ENCODE data around the gene POGLUT3.

- TF ChIP-seq CTCF (conservative IDR thresholded peaks at IDR 0.05 in 1 of 2, IDR thresholded peaks at IDR 0.05 in 1 of 2; ENCODE audit: extremely low read depth in 1 of 2, insufficient read depth in 1 of 2, low read depth in 1 of 2, low read length in 2 of 2) = no peak
- TF ChIP-seq EZH2 (IDR thresholded peaks at IDR 0.05; ENCODE audit: borderline replicate concordance, low read length) = no peak
Observed at GRCh38 chr11:108497317-108498045, 703 bp downstream of the POGLUT3 start.
